GM19023 (cell line): Measurements from ENCODE around the gene ANKMY1.

ENCODE experiments used
- ATAC-seq: cut with Tn5 transposase; IDR thresholded peaks from one replicate; pipeline ENCODE4 v1.9.1; 2021; ENCODE audit warnings: mild to moderate bottlenecking, moderate library complexity; ENCODE audit not compliant: unreplicated experiment

ANKMY1 gene

DNA sequence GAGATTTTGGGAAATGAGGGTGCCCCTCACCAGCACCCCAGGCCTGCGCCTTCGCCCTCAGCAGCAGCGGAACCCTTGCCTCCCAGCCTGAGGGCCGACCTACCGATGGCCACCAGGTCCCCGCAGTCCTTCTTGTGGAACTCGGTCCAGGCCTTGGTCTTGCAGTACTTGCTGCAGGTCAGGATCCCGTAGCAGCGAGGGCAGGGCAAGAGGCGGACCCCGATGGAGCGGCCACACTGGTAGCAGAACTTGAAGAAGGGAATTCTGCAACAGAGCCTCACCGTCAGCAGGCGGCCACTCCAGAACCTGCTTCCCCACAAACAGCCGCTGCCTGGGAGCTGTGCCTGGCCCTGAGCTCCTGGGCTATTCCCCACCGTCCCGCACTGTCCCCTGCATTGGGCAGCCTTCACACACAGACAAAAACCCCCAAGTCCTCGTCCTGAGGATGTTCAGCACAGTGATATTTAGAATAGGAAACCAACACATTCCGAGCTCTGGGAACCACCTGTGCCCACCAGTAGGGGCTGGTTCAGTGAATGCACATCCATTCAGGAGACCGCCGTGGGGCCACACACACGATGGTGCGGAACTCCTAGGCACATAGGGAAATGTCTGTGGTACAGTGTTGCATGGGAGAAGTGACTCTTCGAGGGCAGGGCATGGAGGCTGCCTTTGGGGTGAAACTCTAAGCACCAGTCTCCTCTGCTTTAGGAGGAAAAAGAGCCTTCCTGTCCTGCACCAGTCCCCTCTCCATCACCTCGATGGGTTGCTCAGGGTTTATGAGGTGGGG, 76.8 kb downstream of the ANKMY1 start:
- ATAC-seq = no peak

DNA sequence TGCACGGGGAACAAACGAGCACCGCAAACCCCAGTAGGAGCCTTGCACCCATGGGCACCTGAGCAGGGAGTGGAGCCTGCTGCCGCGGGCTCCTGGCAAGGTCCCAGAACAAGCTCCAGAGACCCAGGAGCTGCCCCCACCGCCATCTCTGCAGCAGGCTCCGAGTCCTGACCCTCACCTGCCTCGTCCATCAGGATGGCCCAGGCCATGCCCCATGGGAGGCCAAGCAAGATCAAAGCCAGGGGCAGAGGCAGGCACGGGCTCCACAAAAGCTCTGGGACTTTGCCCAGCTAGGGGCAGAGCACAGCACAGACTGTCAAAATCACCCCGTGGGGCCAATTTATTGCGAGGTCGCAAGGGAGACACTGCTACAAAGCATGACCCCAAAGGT, 78.7 kb downstream of the ANKMY1 start:
- ATAC-seq = no peak

DNA sequence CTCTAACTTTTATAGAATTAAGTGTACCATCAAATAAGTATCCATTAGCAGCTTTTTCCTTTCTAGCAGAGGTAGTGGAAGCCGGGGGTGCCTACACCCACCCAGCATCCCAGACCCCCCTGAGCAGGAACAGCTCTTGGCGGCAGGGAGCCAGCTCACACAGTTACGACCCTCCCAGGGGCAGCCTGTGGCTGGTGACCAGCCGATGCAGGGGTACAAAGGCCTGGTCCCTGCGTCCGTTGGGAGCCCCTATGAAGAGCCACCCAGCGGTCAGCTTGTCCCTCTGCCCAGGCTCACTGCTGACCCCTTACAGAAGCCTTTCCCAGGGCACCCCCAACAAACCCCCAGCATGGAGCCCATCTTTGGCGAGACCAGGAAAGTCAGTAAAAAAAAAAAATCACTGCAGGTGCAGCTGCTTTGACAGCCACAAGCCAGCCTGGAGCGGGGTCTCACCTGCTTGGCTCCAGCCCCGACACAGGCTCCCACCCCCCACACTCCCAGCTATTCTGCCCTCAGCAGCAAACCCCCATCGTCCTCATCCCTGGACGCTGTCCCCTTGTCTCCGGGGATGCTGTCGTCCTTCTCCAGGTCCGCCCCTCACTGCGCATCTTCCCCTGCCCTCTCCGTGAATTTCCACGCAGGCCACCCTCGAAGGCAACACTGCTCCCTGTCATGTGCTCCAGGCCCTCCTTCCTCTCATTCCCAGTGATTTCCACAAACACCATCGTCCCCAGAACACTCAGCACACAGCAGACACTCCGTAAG, 79.3 kb downstream of the ANKMY1 start:
- no peak for ATAC-seq

DNA sequence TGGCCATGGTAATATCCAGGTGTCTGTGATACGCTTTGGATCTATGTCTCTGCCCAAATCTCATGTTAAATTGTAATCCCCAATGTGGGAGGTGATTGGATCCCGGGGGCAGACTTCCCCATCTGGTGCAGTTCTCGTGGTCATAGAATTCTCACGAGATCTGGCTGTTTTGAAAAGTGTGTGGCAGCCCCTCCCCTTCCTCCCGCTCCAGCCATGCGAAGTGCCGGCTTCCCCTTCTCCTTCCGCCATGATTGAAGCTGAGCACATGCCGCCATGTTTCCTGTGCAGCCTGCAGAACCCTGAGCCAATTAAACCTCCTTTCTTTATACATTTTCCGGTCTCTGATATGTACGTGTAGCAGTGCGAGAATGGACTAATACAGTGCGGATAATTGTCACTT, 79.9 kb downstream of the ANKMY1 start:
- no peak for ATAC-seq

DNA sequence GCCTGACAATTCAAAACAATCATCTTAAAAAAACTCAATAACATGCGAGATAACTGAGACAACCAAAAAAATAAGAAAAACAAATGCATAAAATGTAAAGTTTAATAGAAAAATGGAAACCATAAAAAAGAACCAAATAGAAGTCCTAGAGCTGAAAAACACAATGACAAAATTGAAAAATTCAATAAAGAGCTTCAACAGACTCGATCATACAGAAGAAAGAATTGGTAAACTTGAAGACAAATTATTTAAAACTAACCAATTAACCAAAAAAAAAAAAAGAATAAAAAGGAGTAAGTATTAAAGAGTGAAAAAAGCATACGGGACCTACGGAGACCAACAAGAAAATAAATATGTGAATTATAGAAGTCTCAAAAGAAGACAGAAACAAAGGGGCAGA, 84.6 kb downstream of the ANKMY1 start:
- no peak for ATAC-seq

DNA sequence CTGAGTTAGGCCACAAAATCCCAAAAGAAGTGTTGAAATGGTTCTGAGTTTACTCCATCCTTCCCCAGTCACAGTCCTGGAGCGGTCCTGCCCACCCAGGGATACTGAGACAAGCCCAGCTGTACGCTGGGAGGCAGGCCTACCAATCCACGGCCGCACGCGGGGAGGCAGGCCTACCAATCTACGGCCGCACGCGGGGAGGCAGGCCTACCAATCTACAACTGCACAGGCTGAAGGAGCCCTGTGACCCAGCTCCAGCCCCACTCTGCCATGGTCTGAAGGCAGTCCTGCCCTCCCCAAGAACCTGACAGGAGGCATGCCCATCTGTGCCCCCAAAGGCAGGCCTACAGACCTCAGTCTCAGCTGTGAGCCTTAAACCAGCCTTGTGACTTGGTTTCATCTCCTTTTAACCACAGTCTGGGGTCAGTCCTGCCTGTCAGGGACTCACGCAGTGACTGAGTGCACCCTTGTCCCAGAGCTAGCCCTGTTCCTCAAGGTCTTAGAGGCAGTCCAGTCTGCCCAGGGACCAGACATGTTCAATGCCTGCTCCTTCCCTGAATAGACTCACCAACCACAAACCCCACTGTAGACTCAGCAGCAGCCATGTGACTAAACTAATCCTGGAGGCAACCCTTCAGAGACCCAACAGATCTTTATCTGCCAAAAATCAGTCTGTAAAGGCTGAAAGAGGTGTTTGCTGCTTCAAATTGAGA, 85.6 kb downstream of the ANKMY1 start:
- ATAC-seq = no peak

DNA sequence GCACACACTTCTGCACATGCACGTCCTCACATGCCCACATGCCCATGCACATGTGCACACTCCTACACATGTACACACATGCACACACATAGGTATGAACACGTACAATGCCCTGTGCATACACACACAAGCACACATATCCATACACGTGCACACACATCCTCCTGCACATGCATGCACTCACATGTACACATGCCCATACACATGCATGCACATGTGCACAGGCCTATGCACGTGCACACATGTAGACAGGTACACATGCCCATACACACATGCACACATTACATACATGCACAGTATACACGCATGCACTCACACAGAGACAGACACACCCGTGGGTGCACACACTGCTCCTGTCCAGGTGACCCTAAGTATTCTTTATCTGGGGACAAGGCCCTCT, 88.0 kb downstream of the ANKMY1 start:
- ATAC-seq = no peak

DNA sequence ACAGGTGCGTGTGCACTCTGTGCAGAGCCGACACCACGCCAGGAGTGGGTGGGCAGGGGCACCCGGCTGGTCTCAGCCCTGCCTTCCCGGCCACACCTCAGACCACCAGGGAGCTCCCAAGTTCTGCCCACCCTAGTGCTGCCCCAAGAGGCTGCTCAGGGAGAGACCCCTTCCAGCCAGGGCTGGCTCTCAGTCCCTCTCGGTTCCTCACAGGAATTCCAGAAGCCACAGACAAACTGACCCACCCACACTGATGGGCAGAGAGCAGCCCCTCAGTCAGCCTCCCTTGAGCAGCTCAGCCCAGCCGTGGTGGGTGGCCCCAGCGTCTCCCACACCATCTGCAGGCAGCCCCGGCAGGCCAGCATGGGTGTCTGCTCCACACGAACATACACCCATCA, 88.5 kb downstream of the ANKMY1 start:
- no peak for ATAC-seq

DNA sequence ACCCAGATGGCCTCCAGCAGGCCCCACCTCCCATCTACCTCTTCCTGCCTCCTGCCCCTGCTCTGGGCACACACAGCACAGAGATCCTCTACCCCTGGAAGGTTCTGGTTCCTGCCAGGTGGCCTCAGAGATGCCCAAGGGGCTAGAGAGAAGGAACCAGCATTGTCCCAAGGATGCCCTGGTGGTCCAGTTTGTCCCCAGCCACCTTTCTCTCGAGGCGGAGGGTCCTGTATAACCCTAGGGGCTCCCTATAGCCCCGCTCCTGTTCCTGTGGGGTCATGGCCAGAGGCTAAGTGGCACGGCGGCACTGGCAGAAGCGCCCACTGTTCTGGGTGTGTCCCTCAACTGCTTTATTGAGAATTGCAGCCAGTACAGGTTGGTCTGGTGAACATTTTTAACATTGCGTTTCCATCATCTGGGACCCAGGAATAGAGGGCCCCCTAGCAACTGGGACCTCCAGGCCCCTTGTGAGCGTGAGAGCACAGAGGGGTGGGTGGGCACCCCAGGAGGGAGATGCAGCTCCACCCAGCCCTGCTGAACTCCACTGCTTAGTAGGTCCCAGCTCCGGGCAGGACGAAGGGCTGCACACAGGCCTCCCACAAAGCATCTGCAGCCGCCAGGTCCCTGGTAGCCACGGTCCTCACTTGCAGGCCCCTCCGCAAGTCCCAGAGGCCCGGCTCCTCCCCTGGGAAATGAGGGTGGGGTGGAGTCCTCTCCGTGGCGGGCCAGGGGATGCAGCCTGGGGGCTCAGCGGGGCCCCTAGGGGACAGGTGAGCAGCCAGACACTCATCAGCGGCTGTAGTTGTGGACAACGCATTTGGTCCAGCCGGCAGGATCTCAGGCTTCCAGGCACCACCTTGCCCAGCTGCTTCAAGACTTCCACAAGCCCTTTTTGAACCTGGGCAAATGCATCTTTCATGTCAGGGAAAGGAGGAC, 89.2 kb downstream of the ANKMY1 start:
- ATAC-seq = no peak

DNA sequence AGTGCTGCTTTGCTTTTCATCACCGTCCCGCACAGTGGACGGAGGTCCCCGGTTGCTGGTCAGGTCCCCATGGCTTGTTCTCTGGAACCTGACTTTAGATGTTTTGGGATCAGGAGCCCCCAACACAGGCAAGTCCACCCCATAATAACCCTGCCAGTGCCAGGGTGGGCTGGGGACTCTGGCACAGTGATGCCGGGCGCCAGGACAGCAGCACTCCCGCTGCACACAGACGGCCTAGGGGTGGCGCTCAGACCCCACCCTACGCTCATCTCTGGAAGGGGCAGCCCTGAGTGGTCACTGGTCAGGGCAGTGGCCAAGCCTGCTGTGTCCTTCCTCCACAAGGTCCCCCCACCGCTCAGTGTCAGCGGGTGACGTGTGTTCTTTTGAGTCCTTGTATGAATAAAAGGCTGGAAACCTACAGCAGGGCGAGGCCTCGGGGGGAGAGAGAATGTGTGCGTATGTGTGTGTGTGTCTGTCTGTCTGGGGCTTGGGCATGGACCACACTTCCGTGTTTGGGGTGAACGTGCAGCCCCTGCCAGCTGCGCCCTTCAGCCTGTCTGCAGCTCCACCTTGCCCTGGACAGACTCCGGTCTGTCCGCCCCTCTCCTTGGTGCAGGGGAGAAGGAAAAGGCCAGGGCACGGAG, 90.0 kb downstream of the ANKMY1 start:
- ATAC-seq = no peak

DNA sequence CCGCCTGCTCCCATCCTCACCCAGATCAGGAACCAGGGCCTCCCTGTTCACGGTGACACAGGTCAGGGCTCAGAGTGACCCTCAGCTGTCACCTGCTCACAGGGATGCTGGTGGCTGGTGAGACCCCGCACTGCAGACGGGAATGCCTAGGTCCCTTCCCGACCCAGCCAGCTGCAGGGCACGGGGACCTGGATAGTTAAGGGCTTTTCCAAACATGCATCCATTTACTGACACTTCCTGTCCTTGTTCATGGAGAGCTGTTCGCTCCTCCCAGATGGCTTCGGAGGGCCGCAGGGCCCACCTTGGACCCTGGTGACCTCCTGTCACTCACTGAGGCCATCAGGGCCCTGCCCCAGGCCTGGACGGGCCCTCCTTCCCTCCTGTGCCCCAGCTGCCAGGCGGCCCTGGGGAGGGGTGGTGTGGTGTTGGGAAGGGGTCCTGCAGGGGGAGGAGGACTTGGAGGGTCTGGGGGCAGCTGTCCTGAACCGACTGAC, 90.6 kb downstream of the ANKMY1 start:
- no peak for ATAC-seq

DNA sequence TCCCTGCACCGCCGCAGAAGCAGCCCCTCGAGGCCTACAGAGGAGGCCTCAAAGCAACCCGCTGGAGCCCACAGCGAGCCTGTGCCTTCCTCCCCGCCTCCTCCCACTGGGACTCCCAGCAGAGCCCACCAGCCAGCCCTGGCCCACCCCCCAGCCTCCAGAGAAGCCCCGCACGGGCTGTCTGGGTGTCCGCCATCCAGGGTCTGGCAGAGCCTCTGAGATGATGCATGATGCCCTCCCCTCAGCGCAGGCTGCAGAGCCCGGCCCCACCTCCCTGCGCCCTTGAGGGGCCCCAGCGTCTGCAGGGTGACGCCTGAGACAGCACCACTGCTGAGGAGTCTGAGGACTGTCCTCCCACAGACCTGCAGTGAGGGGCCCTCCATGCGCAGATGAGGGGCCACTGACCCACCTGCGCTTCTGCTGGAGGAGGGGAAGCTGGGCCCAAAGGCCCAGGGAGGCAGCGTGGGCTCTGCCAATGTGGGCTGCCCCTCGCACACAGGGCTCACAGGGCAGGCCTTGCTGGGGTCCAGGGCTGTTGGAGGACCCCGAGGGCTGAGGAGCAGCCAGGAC, 91.1 kb downstream of the ANKMY1 start:
- ATAC-seq = no peak

DNA sequence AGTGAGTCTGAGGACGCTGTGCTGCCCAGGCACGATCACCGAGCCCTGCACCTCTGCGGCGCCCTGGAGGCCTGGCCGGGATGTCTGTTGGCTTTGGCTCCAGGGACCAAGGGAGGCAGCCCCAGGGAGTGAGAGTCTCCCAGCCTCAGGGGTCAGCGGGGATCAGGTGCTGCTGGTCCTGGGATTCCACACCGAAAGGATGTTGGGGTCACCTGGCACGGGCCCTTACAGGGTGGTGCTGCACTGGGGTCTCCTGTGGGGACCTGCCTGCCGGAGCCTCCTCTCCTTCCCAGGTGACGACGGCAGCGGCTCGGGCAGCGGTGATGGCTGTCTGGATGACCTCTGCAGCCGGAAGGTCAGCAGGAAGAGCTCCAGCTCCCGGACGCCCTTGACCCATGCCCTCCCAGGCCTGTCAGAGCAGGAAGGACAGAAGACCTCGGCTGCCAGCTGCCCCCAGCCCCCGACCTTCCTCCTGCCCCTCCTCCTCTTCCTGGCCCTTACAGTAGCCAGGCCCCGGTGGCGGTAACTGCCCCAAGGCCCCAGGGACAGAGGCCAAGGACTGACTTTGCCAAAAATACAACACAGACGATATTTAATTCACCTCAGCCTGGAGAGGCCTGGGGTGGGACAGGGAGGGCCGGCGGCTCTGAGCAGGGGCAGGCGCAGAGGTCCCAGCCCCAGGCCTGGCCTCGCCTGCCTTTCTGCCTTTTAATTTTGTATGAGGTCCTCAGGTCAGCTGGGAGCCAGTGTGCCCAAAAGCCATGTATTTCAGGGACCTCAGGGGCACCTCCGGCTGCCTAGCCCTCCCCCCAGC, 91.8 kb downstream of the ANKMY1 start:
- ATAC-seq = no peak

DNA sequence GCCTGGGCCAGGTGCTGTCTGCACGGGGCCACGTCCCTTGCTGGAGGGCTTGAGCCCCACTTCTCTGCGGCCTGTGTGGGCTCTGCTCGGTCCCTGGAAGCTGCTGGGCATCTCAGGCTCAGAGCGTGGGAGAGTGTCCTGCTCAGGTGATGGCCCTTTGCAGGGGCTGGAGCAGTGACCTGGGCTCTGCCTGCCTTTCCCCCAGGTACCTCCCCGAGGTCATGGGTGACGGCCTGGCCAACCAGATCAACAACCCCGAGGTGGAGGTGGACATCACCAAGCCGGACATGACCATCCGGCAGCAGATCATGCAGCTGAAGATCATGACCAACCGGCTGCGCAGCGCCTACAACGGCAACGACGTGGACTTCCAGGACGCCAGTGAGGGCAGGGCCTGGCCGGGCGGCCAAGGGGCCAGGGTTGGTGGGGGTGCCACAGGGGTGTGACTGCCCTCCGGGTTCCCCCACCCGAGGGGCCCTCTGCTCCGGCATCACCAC, 92.5 kb downstream of the ANKMY1 start:
- ATAC-seq = no peak

DNA sequence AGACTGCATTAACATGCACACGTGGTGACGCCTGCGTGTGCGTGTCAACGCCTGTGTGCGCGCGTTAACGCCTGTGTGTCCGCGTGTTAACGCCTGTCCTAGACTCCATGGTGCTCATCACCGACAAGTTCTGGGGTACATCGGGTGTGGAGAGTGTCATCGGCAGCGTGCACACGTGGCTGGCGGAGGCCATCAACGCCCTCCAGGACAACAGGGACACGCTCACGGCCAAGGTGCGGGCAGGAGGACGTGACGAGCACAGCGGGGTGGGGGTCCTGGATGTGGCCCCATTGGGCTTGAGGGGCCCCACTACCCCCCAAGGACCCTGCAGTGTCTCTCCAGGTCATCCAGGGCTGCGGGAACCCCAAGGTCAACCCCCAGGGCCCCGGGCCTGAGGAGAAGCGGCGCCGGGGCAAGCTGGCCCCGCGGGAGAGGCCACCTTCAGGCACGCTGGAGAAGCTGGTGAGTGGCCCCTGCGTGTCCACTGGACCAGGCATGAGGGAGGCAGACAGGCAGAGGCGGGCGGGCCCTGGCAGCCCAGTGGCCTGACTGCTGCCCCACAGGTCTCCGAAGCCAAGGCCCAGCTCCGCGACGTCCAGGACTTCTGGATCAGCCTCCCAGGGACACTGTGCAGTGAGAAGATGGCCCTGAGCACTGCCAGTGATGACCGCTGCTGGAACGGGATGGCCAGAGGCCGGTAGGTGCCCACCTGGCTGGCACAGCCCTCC, 93.1 kb downstream of the ANKMY1 start:
- ATAC-seq = no peak

DNA sequence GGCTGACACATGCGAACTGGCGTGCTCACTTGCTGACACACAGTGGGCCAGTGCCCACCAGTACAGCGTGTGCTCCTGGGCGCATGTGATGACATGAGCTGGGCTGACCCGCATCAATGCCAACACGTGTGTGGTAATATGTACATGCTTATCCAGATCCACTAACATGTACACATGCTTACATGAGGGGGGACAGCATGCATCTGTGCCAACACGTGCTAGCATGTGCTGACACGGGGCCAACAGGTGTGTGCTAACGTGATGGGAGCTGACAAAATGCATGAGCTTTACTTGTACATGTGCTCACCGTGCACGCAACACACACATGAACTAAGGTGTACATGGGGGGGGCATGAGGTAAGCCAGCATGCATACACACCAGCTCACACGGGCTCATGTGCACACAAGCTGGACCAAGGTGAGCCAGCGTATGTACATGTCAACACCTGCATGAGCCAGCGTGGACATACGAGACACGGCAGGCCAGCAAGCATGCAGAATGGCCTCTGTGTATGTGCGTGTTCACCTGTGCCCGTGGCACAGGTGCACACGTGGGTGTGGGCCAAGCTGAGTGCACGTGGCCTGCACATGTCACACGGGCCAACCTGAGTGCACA, 93.8 kb downstream of the ANKMY1 start:
- ATAC-seq = no peak

DNA sequence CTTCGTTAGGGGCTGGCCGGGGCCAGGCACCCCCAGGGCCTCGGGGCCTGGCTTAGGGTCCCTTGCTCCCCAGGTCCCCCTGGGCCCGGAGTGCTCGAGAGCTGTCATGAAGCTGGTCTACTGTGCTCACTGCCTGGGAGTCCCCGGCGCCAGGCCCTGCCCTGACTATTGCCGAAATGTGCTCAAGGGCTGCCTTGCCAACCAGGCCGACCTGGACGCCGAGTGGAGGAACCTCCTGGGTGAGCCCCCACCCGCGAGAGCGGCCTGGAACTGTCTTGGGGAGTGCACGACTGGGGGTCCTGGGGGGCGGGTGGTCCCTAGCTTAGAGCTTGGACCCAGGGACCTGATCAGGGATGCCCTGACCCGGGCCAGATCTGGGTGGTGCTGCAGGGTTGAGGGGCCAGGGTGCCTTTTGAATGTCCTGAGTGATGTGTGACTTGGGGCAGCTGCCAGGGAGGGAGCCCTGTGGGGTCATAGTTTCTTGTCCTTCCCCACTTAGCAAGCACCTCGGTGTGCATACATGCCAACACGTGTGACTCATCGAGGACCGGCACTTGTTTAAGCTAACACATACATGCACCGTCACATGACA, 94.4 kb downstream of the ANKMY1 start:
- ATAC-seq = no peak
